Measurements from ENCODE around the gene MYO1D.

- TF ChIP-seq CTCF (IDR thresholded peaks at IDR 0.05; ENCODE audit: extremely low read depth in 1 of 2, insufficient read depth in 1 of 2, low read depth in 1 of 2, low read length in 2 of 2), result no peak
- no peak for TF ChIP-seq POLR2AphosphoS5 (IDR thresholded peaks at IDR 0.05; ENCODE audit: insufficient read depth, low read depth, low read length)
- TF ChIP-seq POLR2A (IDR thresholded peaks at IDR 0.05; ENCODE audit: low read depth, low read length), result no peak
- TF ChIP-seq MAX (IDR thresholded peaks at IDR 0.05; ENCODE audit: insufficient read depth, insufficient read length), result no peak
Measured at GRCh38 chr17:32875923-32876416, 954 bp downstream of the MYO1D start.
